HG02678 (cell line): Measurements from ENCODE around the gene ACBD3.
A peak's percentile ranks its signal among the peaks of the same experiment; 100 is the strongest.

Experiments used
- ATAC-seq: cut with Tn5 transposase; IDR thresholded peaks from one replicate; pipeline ENCODE4 v1.9.1; 2021; ENCODE audit warnings: mild to moderate bottlenecking, moderate library complexity; ENCODE audit not compliant: unreplicated experiment

Gene ACBD3

DNA sequence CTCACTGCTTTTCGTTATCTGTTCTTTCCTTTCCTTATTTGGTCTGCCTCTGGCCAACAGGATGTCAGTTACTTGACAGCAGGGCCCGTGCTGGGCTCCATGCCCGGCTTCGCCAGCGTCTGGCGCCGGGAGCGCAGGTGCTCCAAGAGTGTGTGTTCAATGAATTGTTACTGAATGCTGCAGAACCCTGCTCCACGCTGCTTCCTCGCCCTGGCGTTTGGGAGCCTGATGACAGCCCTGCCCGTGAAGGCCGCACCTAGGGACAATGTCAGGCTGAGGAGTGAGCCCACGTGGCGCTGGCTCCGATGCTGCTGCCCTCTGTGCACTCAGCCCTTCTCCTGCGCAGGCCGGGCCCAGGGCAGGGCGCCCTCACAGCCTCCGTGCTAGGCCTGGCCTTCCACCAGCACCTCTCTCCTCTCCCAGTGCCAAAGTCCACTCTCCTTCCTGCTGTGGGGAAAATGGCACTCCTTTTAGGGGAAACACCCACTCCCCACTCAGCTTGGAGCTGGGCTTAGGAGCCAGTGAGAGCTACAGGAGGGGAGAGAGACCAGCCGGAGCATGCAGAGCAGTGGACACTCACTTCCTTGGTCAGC is 51.4 kb downstream of the ACBD3 start:
- no peak for ATAC-seq

GRCh38 chr1:226134170-226135058 is 52.1 kb downstream of the ACBD3 start:
- no peak for ATAC-seq

DNA sequence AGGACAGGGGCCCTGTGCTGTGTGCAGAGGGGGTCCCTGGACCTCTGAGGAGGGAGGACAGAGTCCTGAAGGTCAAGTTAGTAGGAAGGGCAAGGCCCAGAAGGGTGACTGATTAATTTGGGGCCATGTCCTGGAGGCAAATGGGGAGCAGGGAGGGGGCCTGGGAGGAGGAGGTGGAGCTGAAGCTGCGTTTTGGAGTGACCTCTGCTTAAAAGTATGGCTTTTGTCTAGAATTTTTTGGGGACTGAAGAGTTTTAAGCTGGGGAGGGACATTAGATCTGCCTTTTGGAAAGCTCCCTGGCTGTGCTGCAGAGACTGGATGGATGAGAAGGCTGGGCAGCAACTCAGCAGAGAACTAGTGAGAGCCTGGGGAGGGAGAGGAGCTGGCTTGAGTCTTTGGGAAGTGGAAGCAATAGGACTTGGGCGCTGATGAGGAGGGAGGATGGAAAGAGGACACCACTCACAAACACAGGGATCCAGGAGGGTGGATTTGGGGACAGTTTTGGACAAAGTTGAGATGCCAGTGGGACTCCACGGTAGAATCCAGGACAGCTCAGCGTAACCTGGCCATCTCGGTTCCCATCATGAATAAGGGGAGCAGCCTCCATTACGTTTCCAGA is 52.9 kb downstream of the ACBD3 start:
- no peak for ATAC-seq

DNA sequence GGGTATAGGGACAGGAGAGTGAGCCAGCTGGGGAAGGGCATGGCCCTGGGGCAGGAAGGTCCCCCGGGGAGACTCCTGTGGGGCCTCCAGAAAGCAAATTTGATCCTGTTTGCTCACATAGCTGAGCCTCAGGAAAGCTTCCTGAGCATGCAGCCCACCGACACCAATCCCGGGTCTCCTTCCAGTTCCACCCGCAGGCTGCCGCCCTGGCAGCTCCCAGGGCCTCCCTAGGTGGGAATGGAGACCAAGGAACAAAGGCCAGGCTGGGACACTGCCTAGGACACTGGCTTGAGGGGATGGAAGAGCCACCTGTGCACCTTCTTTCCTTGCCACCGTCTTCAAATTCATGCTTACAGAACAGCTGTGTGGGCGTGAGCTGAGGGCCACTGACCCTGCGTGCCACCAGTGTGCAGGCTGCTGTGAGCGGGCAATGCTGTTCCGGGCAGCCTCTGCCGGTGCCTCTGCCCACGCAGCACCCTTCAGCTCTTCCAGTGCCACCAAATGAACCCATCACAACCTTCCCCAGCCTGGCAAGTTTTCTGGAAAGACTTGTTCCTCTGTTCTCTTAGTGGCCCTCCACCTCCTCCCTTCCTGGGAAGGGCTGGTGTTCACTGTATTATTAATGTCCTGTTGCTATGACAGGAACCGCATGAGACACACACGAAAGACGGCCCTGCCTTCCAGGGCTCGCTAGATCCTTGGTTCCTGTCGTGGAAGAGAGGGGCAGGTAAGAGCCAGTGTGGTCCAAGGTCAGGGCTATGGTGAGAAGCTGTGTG is 53.6 kb downstream of the ACBD3 start:
- ATAC-seq, result no peak

DNA sequence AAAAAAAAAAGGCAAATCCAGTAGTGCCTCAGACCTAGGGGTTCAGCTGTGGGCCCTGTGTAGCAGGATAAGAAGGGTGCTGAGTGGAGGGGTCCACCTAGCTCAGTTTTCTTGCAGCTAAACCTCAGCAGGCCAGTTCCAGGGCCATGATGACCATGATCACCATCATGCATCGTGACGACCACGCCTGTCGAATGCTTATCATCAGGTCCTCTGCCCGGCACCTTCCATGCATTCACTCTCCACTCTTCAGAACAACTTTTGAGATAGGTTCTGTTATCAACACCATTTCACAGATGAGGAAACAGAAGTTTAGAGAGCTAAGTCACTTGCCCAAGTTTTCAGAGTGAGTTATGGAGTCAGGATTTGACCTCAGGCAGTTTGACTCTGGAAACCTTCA is 54.9 kb downstream of the ACBD3 start:
- ATAC-seq, result no peak

DNA sequence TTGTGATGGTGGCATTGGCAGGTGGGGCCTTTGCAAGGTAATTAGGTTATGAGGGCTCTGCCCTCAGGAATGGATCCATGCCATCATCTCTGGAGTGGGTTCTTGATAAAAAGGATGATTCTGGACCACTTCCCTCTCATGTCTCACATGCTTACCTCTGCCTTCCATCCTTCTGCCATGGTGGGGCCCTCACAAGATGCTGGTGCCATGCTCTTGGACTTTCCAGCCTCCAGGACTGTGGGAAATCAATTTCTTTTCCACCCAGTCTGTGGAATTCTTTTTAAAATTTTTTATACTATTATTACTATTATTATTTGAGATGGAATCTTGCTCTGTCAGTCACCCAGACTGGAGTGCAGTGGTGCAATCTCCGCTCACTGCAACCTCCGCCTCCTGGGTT is 57.3 kb downstream of the ACBD3 start:
- ATAC-seq, result no peak

- no peak for ATAC-seq
These were observed 58.0 kb downstream of the ACBD3 start for GRCh38 chr1:226128487-226129075.

DNA sequence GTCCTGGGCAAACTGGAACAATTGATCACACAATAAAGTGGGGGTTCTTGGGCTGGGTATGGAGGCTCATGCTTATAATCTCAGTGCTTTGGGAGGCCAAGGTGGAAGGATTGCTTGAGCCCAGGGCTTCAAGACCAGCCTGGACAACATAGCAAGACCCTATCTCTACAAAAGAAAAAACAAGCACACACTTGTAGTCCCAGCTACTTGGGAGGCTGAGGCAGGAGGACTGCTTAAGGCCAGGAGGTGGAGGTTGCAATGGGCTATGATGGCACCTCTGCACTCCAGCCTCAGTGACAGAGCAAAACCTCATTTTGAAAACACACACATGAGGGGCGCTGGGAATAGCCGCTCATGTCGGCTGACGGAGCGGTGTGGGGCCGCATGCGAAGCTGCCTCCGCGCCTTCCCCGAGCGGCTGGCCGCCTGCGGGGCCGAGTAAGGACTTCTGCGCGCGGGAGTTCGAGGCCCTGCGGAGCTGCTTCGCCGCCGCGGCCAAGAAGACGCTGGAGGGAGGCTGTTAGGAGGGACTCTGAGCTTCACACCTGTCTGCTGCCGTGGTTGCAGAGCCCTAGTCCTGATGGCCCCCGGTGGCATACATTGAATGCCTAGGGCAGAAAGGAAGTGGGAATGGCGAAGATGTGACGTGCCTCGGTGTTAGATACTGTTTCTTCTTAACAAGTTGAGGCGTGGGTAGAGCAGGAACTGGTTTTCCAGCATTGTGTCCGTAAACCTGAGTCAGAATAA is 59.5 kb downstream of the ACBD3 start:
- ATAC-seq, result peak; percentile 2

- no peak for ATAC-seq
These were observed 60.7 kb downstream of the ACBD3 start for GRCh38 chr1:226125831-226126230.

DNA sequence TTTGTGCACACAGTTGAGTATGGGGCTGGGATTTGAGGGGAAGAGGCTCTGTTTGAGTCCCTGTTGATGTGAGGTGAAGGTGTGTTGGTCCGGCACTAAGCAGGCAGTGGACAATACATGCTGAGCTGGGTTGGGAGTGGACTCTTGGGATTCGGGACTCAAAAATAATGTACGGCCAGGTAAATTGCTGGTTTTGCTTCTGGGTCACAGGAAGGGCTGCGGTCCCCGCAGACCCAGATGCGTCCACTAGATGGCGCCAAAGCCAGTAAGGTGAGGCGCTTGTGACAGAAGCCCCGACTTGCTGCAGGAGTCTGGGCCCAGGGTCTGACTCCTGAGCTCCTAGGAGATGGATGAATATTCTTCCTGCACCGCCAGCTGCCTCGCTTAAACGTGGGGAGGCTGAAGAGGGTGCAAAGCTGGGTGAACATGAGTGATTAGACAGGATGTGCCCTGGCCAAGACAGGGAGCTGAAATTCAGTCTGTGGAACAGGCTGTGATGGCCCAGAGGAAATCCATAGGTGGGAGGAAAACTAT is 61.4 kb downstream of the ACBD3 start:
- ATAC-seq, result no peak

- no peak for ATAC-seq
These were observed 62.7 kb downstream of the ACBD3 start for GRCh38 chr1:226123591-226124471.

DNA sequence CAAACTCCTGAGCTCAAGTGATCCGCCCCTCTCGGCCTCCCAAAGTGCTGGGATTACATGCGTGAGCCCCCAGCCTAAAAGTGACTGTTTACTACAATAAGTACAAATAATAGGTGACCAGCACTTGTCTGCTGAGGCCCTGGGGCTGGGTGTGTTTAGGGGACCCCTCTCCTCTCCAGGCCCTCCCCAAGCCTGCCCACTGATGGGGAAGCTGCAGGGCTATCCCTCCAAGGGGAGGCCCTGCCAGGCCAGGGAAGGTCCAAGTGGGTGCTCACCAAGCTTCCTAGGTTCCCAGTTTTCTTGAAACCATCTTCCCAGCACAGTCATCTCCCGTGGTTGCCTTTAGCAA is 63.4 kb downstream of the ACBD3 start:
- ATAC-seq, result no peak

DNA sequence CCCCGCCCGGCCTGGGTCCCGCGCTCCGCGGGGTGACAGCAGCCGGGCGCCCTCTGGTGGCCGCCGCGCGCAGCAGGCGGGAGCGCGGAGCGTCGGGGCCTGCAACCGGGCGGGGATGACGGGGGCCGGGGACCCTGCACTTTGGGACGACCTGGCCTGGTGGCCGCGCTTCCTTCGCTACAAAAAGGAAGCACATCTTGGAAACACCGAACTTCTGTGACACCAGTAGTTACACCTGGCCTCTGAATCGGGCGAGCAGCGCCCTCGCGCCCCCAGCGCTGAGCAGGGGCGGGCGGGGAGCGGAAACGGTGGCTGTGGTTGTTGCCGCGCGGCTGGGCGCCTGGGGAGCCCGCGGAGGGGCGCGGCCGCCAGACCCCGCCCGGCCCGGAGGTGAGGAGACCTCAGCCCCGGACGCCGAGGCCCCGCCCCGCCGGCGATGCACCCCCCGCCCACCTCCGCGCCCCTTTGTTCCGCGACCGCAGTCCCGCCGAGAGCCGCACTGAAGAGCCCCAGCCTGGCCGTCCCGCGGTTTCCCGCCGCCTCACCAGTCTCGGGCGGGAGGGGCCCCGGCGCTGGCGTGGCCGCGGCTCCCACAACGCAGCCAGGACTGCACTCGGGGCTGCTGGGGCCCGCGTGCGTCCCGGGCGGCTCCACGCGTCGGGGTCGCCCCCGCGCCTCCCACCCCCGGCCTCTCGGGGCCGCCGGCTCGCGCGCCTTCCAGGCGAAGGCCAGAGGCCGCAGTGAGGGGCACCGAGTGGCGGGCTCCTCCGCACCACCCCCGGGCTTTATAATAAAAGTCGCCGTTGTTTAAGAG is 64.7 kb downstream of the ACBD3 start:
- ATAC-seq, result peak; percentile 67

DNA sequence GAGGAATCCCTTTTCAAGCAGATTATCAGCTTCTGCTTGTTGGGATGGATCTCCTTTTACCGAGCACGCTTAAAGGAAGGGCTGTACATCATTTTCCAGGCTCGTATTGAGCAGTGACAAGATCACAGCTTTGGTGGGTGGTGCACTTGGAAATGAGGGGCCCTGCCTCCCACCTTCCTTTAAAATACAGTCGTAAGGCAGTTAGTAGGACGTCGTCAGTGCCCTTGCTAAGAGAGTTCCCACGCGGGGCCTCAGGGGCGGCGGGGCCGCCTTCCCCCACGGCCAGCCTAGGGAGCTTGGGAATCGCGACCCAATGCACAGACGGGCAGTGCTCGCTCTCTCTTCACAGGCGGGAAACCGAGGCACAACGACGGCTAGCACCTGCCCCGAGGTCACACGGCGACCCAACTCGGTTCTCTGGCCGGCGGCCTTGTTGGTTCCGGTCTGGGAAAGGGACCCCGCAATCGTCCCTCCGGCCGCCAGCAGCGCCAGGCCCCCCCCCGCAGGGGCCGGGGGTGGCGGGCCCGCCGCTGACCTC is 65.4 kb downstream of the ACBD3 start:
- ATAC-seq, result no peak

DNA sequence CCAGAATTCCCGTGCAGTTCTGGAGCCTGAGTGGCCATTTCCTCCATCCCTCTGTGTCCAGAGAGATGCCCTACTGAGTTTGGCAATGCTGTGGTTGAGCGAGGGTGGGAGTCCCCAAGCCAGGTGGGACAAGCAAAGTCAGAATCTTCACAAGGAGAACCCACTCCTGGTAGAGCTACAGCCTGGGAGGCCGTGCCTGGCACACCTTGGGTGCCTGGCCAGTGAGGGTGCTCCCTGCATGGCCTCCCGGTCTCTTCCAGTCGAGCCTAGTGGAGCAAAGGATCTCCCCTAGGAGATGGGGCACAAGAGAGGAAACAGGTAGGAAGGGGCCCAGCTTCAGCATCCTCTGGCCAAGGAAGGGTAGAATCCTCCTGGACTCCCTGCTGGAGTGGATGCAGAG is 66.1 kb downstream of the ACBD3 start:
- no peak for ATAC-seq

GRCh38 chr1:226119169-226119568 is 67.4 kb downstream of the ACBD3 start:
- ATAC-seq, result no peak

DNA sequence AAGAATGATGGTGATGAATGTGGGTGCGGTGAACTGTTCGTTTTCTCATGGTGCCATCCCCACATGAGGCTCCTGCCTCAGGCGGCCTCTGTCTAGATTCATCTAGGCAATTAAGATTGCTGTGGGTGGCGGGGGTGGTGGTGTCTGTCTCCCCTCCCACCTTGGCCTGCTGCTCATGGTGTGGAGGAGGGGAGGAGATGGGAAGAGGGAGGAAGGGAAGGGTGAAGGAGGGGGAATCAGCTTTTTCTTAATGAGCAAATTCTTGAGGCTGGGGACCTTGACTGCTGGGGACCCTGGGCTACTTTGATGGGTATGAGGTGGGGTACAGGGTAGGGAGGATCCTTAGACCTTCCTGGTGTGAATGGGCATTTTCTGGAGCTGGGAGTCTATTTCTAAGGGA is 68.2 kb downstream of the ACBD3 start:
- no peak for ATAC-seq

DNA sequence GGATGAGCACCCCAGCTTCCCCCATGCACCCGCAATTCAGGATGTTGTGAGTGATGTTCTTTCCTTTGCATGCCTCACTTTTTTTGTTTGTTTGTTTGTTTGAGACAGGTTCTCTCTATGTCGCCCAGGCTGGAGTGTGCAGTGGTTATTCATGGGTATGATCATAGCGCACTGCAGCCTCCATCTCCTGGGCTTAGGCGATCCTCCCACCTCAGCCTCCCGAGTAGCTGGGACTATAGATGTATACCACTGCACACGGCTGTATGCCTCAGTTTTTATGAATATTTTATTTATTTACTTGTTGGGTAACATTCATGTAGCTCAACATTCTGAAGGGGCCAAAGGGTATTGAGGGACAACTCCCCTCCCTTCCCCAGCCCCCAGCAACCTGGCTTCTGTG is 69.2 kb downstream of the ACBD3 start:
- no peak for ATAC-seq
